ENCODE results near the gene FAM168A.

Gene FAM168A

GRCh38 chr11:73519266-73519665 lies 78.6 kb downstream of the FAM168A start:
- no peaks in the 10 kb centered on the region for H3K9me3 ChIP-seq
- TF ChIP-seq CTCF (IDR thresholded peaks at IDR 0.05), result no peak
- H3K27ac ChIP-seq, result peak overlapping the region; percentile 31
- no peaks in the 10 kb centered on the region for H3K27me3 ChIP-seq
- H3K4me3 ChIP-seq (ENCODE audit: low read depth in 1 of 2, low read length in 1 of 2), result no peak overlapping the region
- peaks cover 4 to 7% of the 10 kb centered on the region in 2 experiments for H3K4me1 ChIP-seq (ENCODE audit: control insufficient read depth in 1 of 2, insufficient read depth in 1 of 2, low read depth in 1 of 2, low read length in 1 of 2)
- no peaks in the 10 kb centered on the region for H3K36me3 ChIP-seq

DNA sequence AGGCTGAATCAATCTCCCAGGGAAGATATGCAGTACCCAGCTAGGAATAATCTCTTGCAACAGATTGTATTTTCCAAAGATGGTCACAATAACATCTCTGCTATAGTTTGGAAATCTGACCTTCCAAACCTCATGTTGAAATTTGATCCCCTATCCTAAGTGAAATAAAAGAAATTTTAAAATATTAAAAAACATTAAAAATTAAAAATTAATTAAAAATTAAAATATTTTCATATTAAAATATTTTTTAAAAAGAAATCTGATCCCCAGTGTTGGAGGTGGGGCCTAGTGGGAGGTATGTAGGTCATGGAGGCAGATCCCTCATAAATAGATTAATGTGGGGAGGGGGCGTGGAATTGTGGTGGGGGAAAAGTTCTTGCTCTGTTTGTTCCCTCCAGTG lies 79.7 kb downstream of the FAM168A start:
- Histone ChIP-seq H3K9me3 (no peaks in the 10 kb centered on the region), H3K27ac (no peak overlapping the region), H3K36me3 (no peaks in the 10 kb centered on the region), H3K4me1 (ENCODE audit: control insufficient read depth in 1 of 2, insufficient read depth in 1 of 2, low read depth in 1 of 2, low read length in 1 of 2) (peaks cover 4 to 7% of the 10 kb centered on the region in 2 experiments), H3K4me3 (ENCODE audit: low read depth in 1 of 2, low read length in 1 of 2) (no peak overlapping the region), H3K27me3 (no peaks in the 10 kb centered on the region)
- TF ChIP-seq CTCF (IDR thresholded peaks at IDR 0.05), result no peak

DNA sequence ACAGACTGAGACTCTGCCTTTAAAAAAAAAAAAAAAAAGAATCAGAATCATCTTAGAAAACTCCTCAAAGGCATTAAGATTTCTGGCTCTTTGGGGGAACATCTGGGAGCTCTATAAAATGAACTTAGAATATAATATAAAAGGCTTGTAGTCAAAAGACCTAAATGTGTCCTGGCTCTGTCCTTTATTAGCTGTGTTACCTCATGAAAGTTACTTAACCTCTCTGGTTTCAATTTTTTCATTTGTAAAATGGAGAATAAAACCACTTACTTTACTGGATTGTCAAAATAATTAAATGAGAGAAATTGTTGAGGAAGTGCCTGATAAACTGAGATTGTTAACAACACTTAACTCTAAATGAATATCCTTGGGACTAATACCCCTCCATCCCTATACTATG lies 81.8 kb downstream of the FAM168A start:
- Histone ChIP-seq H3K36me3 (no peaks in the 10 kb centered on the region), H3K4me1 (ENCODE audit: control insufficient read depth in 1 of 2, insufficient read depth in 1 of 2, low read depth in 1 of 2, low read length in 1 of 2) (peaks cover 4 to 7% of the 10 kb centered on the region in 2 experiments), H3K27ac (no peak overlapping the region), H3K4me3 (ENCODE audit: low read depth in 1 of 2, low read length in 1 of 2) (no peak overlapping the region), H3K27me3 (no peaks in the 10 kb centered on the region), H3K9me3 (no peaks in the 10 kb centered on the region)
- no peak for TF ChIP-seq CTCF (IDR thresholded peaks at IDR 0.05)

GRCh38 chr11:73513707-73514106 lies 84.2 kb downstream of the FAM168A start:
- H3K36me3 ChIP-seq, result no peaks in the 10 kb centered on the region
- no peak overlapping the region for H3K4me3 ChIP-seq (ENCODE audit: low read depth in 1 of 2, low read length in 1 of 2)
- H3K27ac ChIP-seq, result no peak overlapping the region
- H3K9me3 ChIP-seq, result no peaks in the 10 kb centered on the region
- H3K4me1 ChIP-seq (ENCODE audit: control insufficient read depth in 1 of 2, insufficient read depth in 1 of 2, low read depth in 1 of 2, low read length in 1 of 2), result peaks cover 2 to 4% of the 10 kb centered on the region in 2 experiments
- no peaks in the 10 kb centered on the region for H3K27me3 ChIP-seq
- no peak for TF ChIP-seq CTCF (IDR thresholded peaks at IDR 0.05)

DNA sequence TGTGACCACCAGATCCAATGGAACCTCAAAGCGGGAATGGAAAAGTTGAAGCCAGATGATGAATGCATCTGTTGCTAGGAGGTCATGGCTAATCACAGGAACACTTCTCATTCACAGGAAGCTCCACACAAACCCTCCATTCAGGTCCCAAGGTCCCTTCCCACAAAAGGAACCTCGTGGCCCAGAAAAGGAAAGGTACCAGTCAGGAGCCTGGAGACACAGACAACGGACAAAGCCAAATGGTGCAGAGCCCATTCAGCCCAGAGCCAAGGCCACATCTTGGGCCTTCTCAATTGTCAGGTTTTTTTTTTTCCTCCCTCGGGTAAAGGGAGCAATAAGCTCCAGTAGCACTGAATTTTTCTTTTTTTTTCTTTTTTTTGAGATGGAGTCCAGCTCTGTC lies 87.0 kb downstream of the FAM168A start:
- Histone ChIP-seq H3K27me3 (no peaks in the 10 kb centered on the region), H3K9me3 (no peaks in the 10 kb centered on the region), H3K4me3 (ENCODE audit: low read depth in 1 of 2, low read length in 1 of 2) (no peak overlapping the region), H3K27ac (no peak overlapping the region), H3K36me3 (no peaks in the 10 kb centered on the region), H3K4me1 (ENCODE audit: control insufficient read depth in 1 of 2, insufficient read depth in 1 of 2, low read depth in 1 of 2, low read length in 1 of 2) (no peaks in the 10 kb centered on the region)
- no peak for TF ChIP-seq CTCF (IDR thresholded peaks at IDR 0.05)

GRCh38 chr11:73510106-73510505 lies 87.8 kb downstream of the FAM168A start:
- Histone ChIP-seq H3K9me3 (no peaks in the 10 kb centered on the region), H3K27ac (no peak overlapping the region), H3K27me3 (no peaks in the 10 kb centered on the region), H3K4me1 (ENCODE audit: control insufficient read depth in 1 of 2, insufficient read depth in 1 of 2, low read depth in 1 of 2, low read length in 1 of 2) (no peaks in the 10 kb centered on the region), H3K36me3 (no peaks in the 10 kb centered on the region), H3K4me3 (ENCODE audit: low read depth in 1 of 2, low read length in 1 of 2) (no peak overlapping the region)
- no peak for TF ChIP-seq CTCF (IDR thresholded peaks at IDR 0.05)
